Stromal cell of bone marrow (primary cell): Measurements from ENCODE around the gene MBD3.
"Not testable (repeated sequence)": the region's sequence is repeated elsewhere in the genome, so short reads cannot be mapped to it uniquely, and the experiment has no call there.

Experiments
- DNase-seq: peaks from one replicate; pipeline ENCODE4 v3.0.0-alpha.2; 2012; ENCODE audit warnings: low read depth

The MBD3 gene

GRCh38 chr19:1592755-1593500 lies at the start of gene MBD3:
Gene MBD3, minus strand, starts transcription at chr19:1592865. Its CDS starts 234 bp downstream, at chr19:1592631.
- DNase-seq: peak; percentile 78

GRCh38 chr19:1640893-1641448 lies 48.3 kb upstream of the MBD3 start:
- not testable (repeated sequence) for DNase-seq

GRCh38 chr19:1636325-1637236 lies 43.9 kb upstream of the MBD3 start:
- no peak for DNase-seq

- no peak for DNase-seq
These were observed 42.2 kb upstream of the MBD3 start for GRCh38 chr19:1634938-1635243.

GRCh38 chr19:1634242-1634937 lies 41.7 kb upstream of the MBD3 start:
- no peak for DNase-seq

GRCh38 chr19:1633269-1633826 lies 40.7 kb upstream of the MBD3 start:
- no peak for DNase-seq

GRCh38 chr19:1632462-1633268 lies 40.0 kb upstream of the MBD3 start:
- no peak for DNase-seq

GRCh38 chr19:1631557-1632100 lies 39.0 kb upstream of the MBD3 start:
- DNase-seq: no peak

- no peak for DNase-seq
These were observed 38.1 kb upstream of the MBD3 start for GRCh38 chr19:1630811-1631210.

GRCh38 chr19:1630012-1630411 lies 37.3 kb upstream of the MBD3 start:
- DNase-seq: no peak

GRCh38 chr19:1629256-1629808 lies 36.7 kb upstream of the MBD3 start:
- DNase-seq: no peak

GRCh38 chr19:1627194-1627593 lies 34.5 kb upstream of the MBD3 start:
- no peak for DNase-seq

GRCh38 chr19:1626417-1627010 lies 33.8 kb upstream of the MBD3 start:
- DNase-seq: no peak

- DNase-seq: peak; percentile 19
These were observed 31.8 kb upstream of the MBD3 start for GRCh38 chr19:1624458-1624857.

- DNase-seq: no peak
These were observed 29.9 kb upstream of the MBD3 start for GRCh38 chr19:1622541-1622940.

- DNase-seq: no peak
These were observed 29.3 kb upstream of the MBD3 start for GRCh38 chr19:1622007-1622406.

- DNase-seq: no peak
These were observed 28.9 kb upstream of the MBD3 start for GRCh38 chr19:1621574-1621973.

GRCh38 chr19:1621021-1621420 lies 28.4 kb upstream of the MBD3 start:
- no peak for DNase-seq

- DNase-seq: no peak
These were observed 27.8 kb upstream of the MBD3 start for GRCh38 chr19:1620502-1620901.

GRCh38 chr19:1619703-1620102 lies 27.0 kb upstream of the MBD3 start:
- DNase-seq: no peak
